Measurements from ENCODE around the gene ZMYND12. TPM values are rescaled to one million over a fixed set of nuclear protein-coding genes. Genes with fewer than 3 reads are reported as not detected.

Gene ZMYND12
- total RNA-seq, 1 experiment from 2014 or later: 0.28 TPM

- Histone ChIP-seq H3K4me1 (ENCODE audit: insufficient read depth, low read length, poor library complexity, severe bottlenecking) (no peaks in the 10 kb centered on the region), H3K4me3 (ENCODE audit: low read depth, low read length, poor library complexity, severe bottlenecking) (no peak overlapping the region), H3K27me3 (replicated peaks; ENCODE audit: insufficient read depth, low read depth, low read length, poor library complexity) (no peaks in the 10 kb centered on the region), H3K9me3 (ENCODE audit: low read depth, low read length, poor library complexity, severe bottlenecking) (no peaks in the 10 kb centered on the region), H3K36me3 (ENCODE audit: insufficient read depth, low read length, poor library complexity, severe bottlenecking) (no peaks in the 10 kb centered on the region), H3K27ac (ENCODE audit: low read depth, low read length, poor library complexity, severe bottlenecking) (no peak overlapping the region)
- ChIA-PET CTCF (no interaction called here), POLR2A (ENCODE audit: low non-redundant PET) (no interaction called here)
- BruUV-seq (replicated peaks): no TSS peak
- intact Hi-C loops (cut with micrococcal nuclease; ENCODE audit: unreplicated experiment): no loop called here
- TF ChIP-seq EZH2 (IDR thresholded peaks at IDR 0.05; ENCODE audit: borderline replicate concordance, low read depth, low read length, poor library complexity, severe bottlenecking): no peak
- TF ChIP-seq, protein P1, sequence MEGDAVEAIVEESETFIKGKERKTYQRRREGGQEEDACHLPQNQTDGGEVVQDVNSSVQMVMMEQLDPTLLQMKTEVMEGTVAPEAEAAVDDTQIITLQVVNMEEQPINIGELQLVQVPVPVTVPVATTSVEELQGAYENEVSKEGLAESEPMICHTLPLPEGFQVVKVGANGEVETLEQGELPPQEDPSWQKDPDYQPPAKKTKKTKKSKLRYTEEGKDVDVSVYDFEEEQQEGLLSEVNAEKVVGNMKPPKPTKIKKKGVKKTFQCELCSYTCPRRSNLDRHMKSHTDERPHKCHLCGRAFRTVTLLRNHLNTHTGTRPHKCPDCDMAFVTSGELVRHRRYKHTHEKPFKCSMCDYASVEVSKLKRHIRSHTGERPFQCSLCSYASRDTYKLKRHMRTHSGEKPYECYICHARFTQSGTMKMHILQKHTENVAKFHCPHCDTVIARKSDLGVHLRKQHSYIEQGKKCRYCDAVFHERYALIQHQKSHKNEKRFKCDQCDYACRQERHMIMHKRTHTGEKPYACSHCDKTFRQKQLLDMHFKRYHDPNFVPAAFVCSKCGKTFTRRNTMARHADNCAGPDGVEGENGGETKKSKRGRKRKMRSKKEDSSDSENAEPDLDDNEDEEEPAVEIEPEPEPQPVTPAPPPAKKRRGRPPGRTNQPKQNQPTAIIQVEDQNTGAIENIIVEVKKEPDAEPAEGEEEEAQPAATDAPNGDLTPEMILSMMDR (conservative IDR thresholded peaks at IDR 0.05; ENCODE audit: low read depth, low read length): no peak
- no peak for DNase-seq (ENCODE audit: low spot score)
These were observed 20.8 kb upstream of the ZMYND12 start for GRCh38 chr1:42476605-42477004.

GRCh38 chr1:42469727-42470126 is 13.9 kb upstream of the ZMYND12 start:
- ChIA-PET POLR2A (ENCODE audit: low non-redundant PET) (no interaction called here), CTCF (no interaction called here)
- Histone ChIP-seq H3K4me3 (ENCODE audit: low read depth, low read length, poor library complexity, severe bottlenecking) (no peak overlapping the region), H3K9me3 (ENCODE audit: low read depth, low read length, poor library complexity, severe bottlenecking) (no peaks in the 10 kb centered on the region), H3K27me3 (replicated peaks; ENCODE audit: insufficient read depth, low read depth, low read length, poor library complexity) (no peaks in the 10 kb centered on the region), H3K27ac (ENCODE audit: low read depth, low read length, poor library complexity, severe bottlenecking) (no peak overlapping the region), H3K4me1 (ENCODE audit: insufficient read depth, low read length, poor library complexity, severe bottlenecking) (no peaks in the 10 kb centered on the region), H3K36me3 (ENCODE audit: insufficient read depth, low read length, poor library complexity, severe bottlenecking) (no peaks in the 10 kb centered on the region)
- BruUV-seq (replicated peaks): no TSS peak
- TF ChIP-seq, protein P1 (conservative IDR thresholded peaks at IDR 0.05; ENCODE audit: low read depth, low read length): no peak
- TF ChIP-seq EZH2 (IDR thresholded peaks at IDR 0.05; ENCODE audit: borderline replicate concordance, low read depth, low read length, poor library complexity, severe bottlenecking): no peak
- intact Hi-C loops (cut with micrococcal nuclease; ENCODE audit: unreplicated experiment): no loop called here
- DNase-seq (ENCODE audit: low spot score): no peak

DNA sequence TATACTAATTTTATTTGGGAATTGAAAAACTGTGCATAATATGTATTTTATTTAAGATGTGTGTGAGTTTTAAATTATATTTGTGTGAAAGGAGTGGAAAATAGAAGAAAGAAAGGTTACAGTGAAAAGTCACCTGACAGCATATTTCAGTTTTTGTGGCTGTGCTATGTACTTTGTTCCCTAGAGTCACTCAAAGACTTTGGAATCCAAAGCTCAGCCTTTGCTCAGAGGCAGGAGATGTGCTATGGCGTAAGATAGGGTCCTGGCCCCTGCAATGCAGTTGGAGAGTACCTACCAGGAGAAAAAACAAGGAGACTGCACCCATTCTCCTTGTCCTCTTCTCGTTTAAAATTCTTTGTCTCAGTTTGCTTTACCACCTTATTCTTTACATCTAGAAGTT is 10.2 kb upstream of the ZMYND12 start:
- BruUV-seq (replicated peaks): no TSS peak
- ChIA-PET POLR2A (ENCODE audit: low non-redundant PET) (no interaction called here), CTCF (no interaction called here)
- Histone ChIP-seq H3K36me3 (ENCODE audit: insufficient read depth, low read length, poor library complexity, severe bottlenecking) (no peaks in the 10 kb centered on the region), H3K27me3 (replicated peaks; ENCODE audit: insufficient read depth, low read depth, low read length, poor library complexity) (no peaks in the 10 kb centered on the region), H3K27ac (ENCODE audit: low read depth, low read length, poor library complexity, severe bottlenecking) (no peak overlapping the region), H3K9me3 (ENCODE audit: low read depth, low read length, poor library complexity, severe bottlenecking) (no peaks in the 10 kb centered on the region), H3K4me1 (ENCODE audit: insufficient read depth, low read length, poor library complexity, severe bottlenecking) (peaks cover 14% of the 10 kb centered on the region), H3K4me3 (ENCODE audit: low read depth, low read length, poor library complexity, severe bottlenecking) (no peak overlapping the region)
- TF ChIP-seq EZH2 (IDR thresholded peaks at IDR 0.05; ENCODE audit: borderline replicate concordance, low read depth, low read length, poor library complexity, severe bottlenecking): no peak
- TF ChIP-seq, protein P1 (conservative IDR thresholded peaks at IDR 0.05; ENCODE audit: low read depth, low read length): no peak
- intact Hi-C loops (cut with micrococcal nuclease; ENCODE audit: unreplicated experiment): no loop called here
- no peak for DNase-seq (ENCODE audit: low spot score)

Data from A673 (cell line).